Suprapubic skin (tissue), 4 donors: Measurements from ENCODE around the gene CA7. TPM values are rescaled to one million over a fixed set of nuclear protein-coding genes. Genes with fewer than 3 reads are reported as not detected.

ENCODE experiments used
- DNase-seq, 2 donors: peaks; one replicate each; pipeline ENCODE4 v3.0.0-alpha.2; 2019; ENCODE audit warnings: low spot score in 2 of 2
- H3K27ac ChIP-seq: fragments of 200-600 bp; sonication (generic); one replicate; pipeline ENCODE4 v1.5.1; 2019
- H3K27me3 ChIP-seq: fragments of 200-600 bp; sonication (generic); one replicate; pipeline ENCODE4 v1.5.1; 2019
- H3K36me3 ChIP-seq: fragments of 200-600 bp; sonication (generic); one replicate; pipeline ENCODE4 v1.5.1; 2019
- H3K4me1 ChIP-seq: fragments of 200-600 bp; sonication (generic); one replicate; pipeline ENCODE4 v1.5.1; 2019
- H3K4me3 ChIP-seq: fragments of 200-600 bp; sonication (generic); one replicate; pipeline ENCODE4 v1.5.1; 2019; ENCODE audit warnings: mild to moderate bottlenecking
- H3K9me3 ChIP-seq: fragments of 200-600 bp; sonication (generic); one replicate; pipeline ENCODE4 v1.5.1; 2019
- EP300 ChIP-seq: sonication (generic); formaldehyde crosslinking; IDR thresholded peaks from one replicate; pipeline ENCODE4 v1.6.1; 2017; ENCODE audit warnings: antibody characterized with exemption
- POLR2A ChIP-seq, 2 donors: fragments of 450-650 bp; IDR thresholded peaks; one replicate each; pipeline ENCODE4 v1.6.1; 2017; ENCODE audit warnings: antibody characterized with exemption in 2 of 2, mild to moderate bottlenecking in 2 of 2, moderate library complexity in 2 of 2
- POLR2AphosphoS5 ChIP-seq, 3 donors: sonication (generic); formaldehyde crosslinking; IDR thresholded peaks; one replicate each; pipeline ENCODE4 v1.6.1; 2017; ENCODE audit warnings: antibody characterized with exemption in 3 of 3
- WGBS: methylation state at CpG from one replicate; pipeline ENCODE4 v1.1.5; 2018; 5-methylcytosine and 5-hydroxymethylcytosine counted together
- total RNA-seq, 4 donors: library from RNA; depleted of rRNA; stranded (reverse); fragments of >200 nt; gene quantifications; one replicate each; pipeline ENCODE4 v1.1.0, GENCODE V29; 2016
- TF ChIP-seq, protein P1 (sequence below), 2 donors: fragments of 200-600 bp in 1 of 2; fragments of 450-650 bp in 1 of 2; sonication (generic) in 1 of 2; IDR thresholded peaks; one replicate each; pipeline ENCODE4 v1.5.1; 2016 to 2019; ENCODE audit warnings: antibody characterized with exemption in 2 of 2, mild to moderate bottlenecking in 1 of 2, moderate library complexity in 1 of 2

Gene CA7
- total RNA-seq, 4 donors from 2014 or later, result not detected

GRCh38 chr16:66841366-66841765 lies 2.8 kb upstream of the CA7 start:
- Histone ChIP-seq H3K36me3 (no peaks in the 10 kb centered on the region), H3K4me3 (no peak overlapping the region), H3K27ac (no peak overlapping the region), H3K9me3 (no peaks in the 10 kb centered on the region), H3K27me3 (peaks cover 28% of the 10 kb centered on the region), H3K4me1 (peaks cover 14% of the 10 kb centered on the region)
- no peak for TF ChIP-seq POLR2AphosphoS5 (IDR thresholded peaks at IDR 0.05)
- no peak for TF ChIP-seq EP300
- TF ChIP-seq, protein P1, sequence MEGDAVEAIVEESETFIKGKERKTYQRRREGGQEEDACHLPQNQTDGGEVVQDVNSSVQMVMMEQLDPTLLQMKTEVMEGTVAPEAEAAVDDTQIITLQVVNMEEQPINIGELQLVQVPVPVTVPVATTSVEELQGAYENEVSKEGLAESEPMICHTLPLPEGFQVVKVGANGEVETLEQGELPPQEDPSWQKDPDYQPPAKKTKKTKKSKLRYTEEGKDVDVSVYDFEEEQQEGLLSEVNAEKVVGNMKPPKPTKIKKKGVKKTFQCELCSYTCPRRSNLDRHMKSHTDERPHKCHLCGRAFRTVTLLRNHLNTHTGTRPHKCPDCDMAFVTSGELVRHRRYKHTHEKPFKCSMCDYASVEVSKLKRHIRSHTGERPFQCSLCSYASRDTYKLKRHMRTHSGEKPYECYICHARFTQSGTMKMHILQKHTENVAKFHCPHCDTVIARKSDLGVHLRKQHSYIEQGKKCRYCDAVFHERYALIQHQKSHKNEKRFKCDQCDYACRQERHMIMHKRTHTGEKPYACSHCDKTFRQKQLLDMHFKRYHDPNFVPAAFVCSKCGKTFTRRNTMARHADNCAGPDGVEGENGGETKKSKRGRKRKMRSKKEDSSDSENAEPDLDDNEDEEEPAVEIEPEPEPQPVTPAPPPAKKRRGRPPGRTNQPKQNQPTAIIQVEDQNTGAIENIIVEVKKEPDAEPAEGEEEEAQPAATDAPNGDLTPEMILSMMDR (IDR thresholded peaks at IDR 0.05), result no peak
- no peak for TF ChIP-seq POLR2A (IDR thresholded peaks at IDR 0.05)
- DNase-seq, result no peak
- WGBS, result 91% methylated on average over 4 of the region's 4 CpGs

- Histone ChIP-seq H3K4me1 (peaks cover 14% of the 10 kb centered on the region), H3K27me3 (peaks cover 36% of the 10 kb centered on the region), H3K4me3 (no peak overlapping the region), H3K9me3 (no peaks in the 10 kb centered on the region), H3K36me3 (no peaks in the 10 kb centered on the region), H3K27ac (no peak overlapping the region)
- DNase-seq, result no peak
- TF ChIP-seq POLR2A (IDR thresholded peaks at IDR 0.05) (no peak), EP300 (no peak), POLR2AphosphoS5 (IDR thresholded peaks at IDR 0.05) (no peak)
- TF ChIP-seq, protein P1 (IDR thresholded peaks at IDR 0.05), result no peak
- 76% methylated on average over 7 of the region's 7 CpGs for WGBS
These were observed 1.4 kb upstream of the CA7 start for GRCh38 chr16:66842765-66843164.

- Histone ChIP-seq H3K36me3 (no peaks in the 10 kb centered on the region), H3K27ac (no peak overlapping the region), H3K4me1 (peaks cover 14% of the 10 kb centered on the region), H3K4me3 (no peak overlapping the region), H3K9me3 (no peaks in the 10 kb centered on the region), H3K27me3 (peaks cover 36% of the 10 kb centered on the region)
- TF ChIP-seq POLR2AphosphoS5 (IDR thresholded peaks at IDR 0.05), result no peak
- WGBS, result 100% methylated on average over 2 of the region's 2 CpGs
- DNase-seq, result no peak
These were observed 1.0 kb upstream of the CA7 start for GRCh38 chr16:66843191-66843590.

DNA sequence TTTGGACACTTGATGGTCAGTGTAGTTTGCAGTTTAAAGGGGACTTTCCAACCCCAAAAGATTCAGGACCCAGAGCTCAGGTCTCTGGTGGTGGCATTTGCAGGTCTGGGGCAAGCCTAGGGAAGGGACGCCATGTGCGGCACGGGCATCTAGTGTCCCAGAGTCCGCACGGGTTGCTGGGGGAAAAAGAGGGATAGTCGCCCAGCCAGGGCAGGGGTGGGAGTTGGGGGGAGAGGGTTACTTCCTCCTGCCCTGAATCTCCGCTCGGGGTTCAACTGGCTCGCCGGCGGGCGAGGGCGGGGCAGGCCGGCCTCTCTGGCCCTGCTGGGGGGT lies 239 bp upstream of the CA7 start:
- Histone ChIP-seq H3K4me3 (peak overlapping the region; percentile 55), H3K4me1 (peaks cover 14% of the 10 kb centered on the region), H3K27me3 (peaks cover 36% of the 10 kb centered on the region), H3K27ac (no peak overlapping the region), H3K9me3 (no peaks in the 10 kb centered on the region), H3K36me3 (no peaks in the 10 kb centered on the region)
- 80% methylated on average over 1 of the region's 14 CpGs for WGBS
- no peak for TF ChIP-seq POLR2A (IDR thresholded peaks at IDR 0.05)
- no peak for DNase-seq

DNA sequence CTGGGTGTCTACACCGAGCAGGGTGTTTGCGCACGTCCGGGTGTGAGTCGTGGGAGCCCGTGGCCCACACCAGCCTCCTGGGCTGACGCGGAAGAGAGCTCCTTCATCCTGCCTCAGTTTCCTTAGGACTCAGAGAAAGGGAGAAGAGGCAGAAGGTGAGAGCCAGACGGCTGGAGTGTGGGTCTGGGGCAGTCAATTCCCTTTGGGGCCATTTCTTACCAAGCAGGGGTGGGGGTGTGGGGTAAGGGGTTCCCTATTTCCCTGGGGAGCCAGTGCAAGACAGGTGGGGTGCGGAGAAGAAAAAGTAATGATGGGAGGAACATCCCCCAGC lies 831 bp downstream of the CA7 start:
- H3K4me3 ChIP-seq, result peak overlapping the region; percentile 55
- no peaks in the 10 kb centered on the region for H3K36me3 ChIP-seq
- no peak for TF ChIP-seq POLR2A (IDR thresholded peaks at IDR 0.05)
- TF ChIP-seq, protein P1 (IDR thresholded peaks at IDR 0.05), result no peak
- no peak for TF ChIP-seq EP300
- no peak for TF ChIP-seq POLR2AphosphoS5 (IDR thresholded peaks at IDR 0.05)
- H3K4me1 ChIP-seq, result peaks cover 14% of the 10 kb centered on the region
- H3K9me3 ChIP-seq, result no peaks in the 10 kb centered on the region
- peak in 1 of 2 donors; percentile 49 for DNase-seq
- peaks cover 36% of the 10 kb centered on the region for H3K27me3 ChIP-seq
- no peak overlapping the region for H3K27ac ChIP-seq
- 28% methylated on average over 5 of the region's 10 CpGs for WGBS

DNA sequence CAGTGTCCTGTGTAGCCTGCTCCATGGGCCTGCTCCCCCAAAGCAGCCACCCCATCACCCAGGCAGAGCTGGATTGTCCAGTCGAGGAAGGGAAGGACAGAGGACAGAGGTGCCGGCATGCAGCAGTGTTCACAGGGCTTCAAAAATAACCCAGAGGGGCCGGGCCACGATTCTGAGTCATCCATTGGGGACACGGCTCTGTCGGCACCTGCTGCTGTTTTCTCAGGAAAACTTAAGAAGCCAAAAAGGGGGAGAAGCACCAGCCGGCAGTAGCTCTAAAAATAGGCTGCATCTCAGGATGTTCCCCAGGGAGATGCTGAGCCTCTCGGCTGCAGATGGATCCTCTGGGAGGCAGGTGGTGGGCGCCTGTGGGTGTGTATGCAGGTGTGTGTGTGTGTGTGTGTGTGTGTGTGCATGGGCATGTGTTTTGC lies 1.6 kb downstream of the CA7 start:
- TF ChIP-seq EP300 (no peak), POLR2A (IDR thresholded peaks at IDR 0.05) (no peak), POLR2AphosphoS5 (IDR thresholded peaks at IDR 0.05) (no peak)
- TF ChIP-seq, protein P1 (IDR thresholded peaks at IDR 0.05), result no peak
- Histone ChIP-seq H3K4me1 (peaks cover 14% of the 10 kb centered on the region), H3K36me3 (no peaks in the 10 kb centered on the region), H3K4me3 (no peak overlapping the region), H3K27me3 (peaks cover 36% of the 10 kb centered on the region), H3K27ac (no peak overlapping the region), H3K9me3 (no peaks in the 10 kb centered on the region)
- peak in 1 of 2 donors; percentile 63 for DNase-seq
- WGBS, result 61% methylated on average over 9 of the region's 9 CpGs
